ENCODE results near the gene SIN3B. TPM values are rescaled to one million over a fixed set of nuclear protein-coding genes. Genes with fewer than 3 reads are reported as not detected.

SIN3B gene
- total and polyA plus RNA-seq, 9 of the 15 experiments (the other 6 are each of a cell fraction or from before 2014, with no cell fraction given) = 0.51 to 34.2 (median 14.3) TPM

DNA sequence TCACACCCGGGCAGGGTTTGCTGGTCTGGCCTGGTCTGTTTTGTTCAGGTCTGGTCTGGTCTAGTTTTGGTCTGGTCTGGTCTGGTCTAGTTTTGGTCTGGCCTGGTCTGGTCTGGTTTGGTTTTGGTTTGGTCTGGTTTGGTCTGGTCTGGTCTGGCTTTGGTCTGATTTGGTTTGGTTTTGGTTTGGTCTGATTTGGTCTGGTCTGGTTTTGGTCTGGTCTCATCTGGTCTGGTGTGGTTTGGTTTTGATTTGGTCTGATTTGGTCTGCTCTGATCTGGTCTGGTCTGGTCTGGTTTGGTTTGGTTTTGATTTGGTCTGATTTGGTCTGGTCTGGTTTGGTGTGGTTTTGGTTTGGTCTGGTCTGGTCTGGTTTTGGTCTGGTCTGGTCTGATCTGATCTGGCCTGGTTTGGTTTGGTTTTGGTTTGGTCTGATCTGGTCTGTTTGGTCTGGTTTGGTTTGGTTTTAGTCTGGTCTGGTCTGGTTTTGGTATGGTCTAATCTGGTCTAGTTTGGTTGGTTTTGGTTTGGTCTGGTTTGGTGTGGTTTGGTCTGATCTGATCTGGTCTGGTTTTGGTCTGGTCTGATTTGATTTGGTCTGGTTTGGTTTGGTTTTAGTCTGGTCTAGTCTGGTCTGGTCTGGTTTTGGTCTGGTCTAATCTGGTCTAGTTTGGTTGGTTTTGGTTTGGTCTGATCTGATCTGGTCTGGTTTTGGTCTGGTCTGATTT lies 45.2 kb downstream of the SIN3B start (continued):
- TF ChIP-seq, protein P1, sequence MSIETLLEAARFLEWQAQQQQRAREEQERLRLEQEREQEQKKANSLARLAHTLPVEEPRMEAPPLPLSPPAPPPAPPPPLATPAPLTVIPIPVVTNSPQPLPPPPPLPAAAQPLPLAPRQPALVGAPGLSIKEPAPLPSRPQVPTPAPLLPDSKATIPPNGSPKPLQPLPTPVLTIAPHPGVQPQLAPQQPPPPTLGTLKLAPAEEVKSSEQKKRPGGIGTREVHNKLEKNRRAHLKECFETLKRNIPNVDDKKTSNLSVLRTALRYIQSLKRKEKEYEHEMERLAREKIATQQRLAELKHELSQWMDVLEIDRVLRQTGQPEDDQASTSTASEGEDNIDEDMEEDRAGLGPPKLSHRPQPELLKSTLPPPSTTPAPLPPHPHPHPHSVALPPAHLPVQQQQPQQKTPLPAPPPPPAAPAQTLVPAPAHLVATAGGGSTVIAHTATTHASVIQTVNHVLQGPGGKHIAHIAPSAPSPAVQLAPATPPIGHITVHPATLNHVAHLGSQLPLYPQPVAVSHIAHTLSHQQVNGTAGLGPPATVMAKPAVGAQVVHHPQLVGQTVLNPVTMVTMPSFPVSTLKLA (conservative IDR thresholded peaks at IDR 0.05) = no peak
- TF ChIP-seq TCF3 (CRISPR knock-in tag; IDR thresholded peaks at IDR 0.05) = no peak
- TF ChIP-seq ZNF217 (CRISPR knock-in tag; IDR thresholded peaks at IDR 0.05) = no peak
- no peak for TF ChIP-seq SREBF1 (IDR thresholded peaks at IDR 0.05; ENCODE audit: borderline replicate concordance, low read depth, low read length)
- TF ChIP-seq, protein P2, sequence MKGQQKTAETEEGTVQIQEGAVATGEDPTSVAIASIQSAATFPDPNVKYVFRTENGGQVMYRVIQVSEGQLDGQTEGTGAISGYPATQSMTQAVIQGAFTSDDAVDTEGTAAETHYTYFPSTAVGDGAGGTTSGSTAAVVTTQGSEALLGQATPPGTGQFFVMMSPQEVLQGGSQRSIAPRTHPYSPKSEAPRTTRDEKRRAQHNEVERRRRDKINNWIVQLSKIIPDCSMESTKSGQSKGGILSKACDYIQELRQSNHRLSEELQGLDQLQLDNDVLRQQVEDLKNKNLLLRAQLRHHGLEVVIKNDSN (CRISPR knock-in tag; IDR thresholded peaks at IDR 0.05) = no peak
- TF ChIP-seq MCM3 (IDR thresholded peaks at IDR 0.05) = no peak
- no peak for TF ChIP-seq ZFX (CRISPR knock-in tag; IDR thresholded peaks at IDR 0.05)
- TF ChIP-seq POU5F1 (IDR thresholded peaks at IDR 0.05; ENCODE audit: borderline replicate concordance, low read depth, low read length, partially characterized antibody) = no peak
- TF ChIP-seq MAFF (IDR thresholded peaks at IDR 0.05; ENCODE audit: low read length) = no peak
- no peak for TF ChIP-seq DACH1 (IDR thresholded peaks at IDR 0.05; ENCODE audit: partially characterized antibody)
- TF ChIP-seq CREBBP (IDR thresholded peaks at IDR 0.05; ENCODE audit: low read depth, low read length) = no peak
- TF ChIP-seq, protein P3, sequence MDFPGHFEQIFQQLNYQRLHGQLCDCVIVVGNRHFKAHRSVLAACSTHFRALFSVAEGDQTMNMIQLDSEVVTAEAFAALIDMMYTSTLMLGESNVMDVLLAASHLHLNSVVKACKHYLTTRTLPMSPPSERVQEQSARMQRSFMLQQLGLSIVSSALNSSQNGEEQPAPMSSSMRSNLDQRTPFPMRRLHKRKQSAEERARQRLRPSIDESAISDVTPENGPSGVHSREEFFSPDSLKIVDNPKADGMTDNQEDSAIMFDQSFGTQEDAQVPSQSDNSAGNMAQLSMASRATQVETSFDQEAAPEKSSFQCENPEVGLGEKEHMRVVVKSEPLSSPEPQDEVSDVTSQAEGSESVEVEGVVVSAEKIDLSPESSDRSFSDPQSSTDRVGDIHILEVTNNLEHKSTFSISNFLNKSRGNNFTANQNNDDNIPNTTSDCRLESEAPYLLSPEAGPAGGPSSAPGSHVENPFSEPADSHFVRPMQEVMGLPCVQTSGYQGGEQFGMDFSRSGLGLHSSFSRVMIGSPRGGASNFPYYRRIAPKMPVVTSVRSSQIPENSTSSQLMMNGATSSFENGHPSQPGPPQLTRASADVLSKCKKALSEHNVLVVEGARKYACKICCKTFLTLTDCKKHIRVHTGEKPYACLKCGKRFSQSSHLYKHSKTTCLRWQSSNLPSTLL (IDR thresholded peaks at IDR 0.05) = no peak
- TF ChIP-seq ZKSCAN3 (CRISPR knock-in tag; IDR thresholded peaks at IDR 0.05) = no peak
- TF ChIP-seq, protein P4, sequence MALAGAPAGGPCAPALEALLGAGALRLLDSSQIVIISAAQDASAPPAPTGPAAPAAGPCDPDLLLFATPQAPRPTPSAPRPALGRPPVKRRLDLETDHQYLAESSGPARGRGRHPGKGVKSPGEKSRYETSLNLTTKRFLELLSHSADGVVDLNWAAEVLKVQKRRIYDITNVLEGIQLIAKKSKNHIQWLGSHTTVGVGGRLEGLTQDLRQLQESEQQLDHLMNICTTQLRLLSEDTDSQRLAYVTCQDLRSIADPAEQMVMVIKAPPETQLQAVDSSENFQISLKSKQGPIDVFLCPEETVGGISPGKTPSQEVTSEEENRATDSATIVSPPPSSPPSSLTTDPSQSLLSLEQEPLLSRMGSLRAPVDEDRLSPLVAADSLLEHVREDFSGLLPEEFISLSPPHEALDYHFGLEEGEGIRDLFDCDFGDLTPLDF (CRISPR knock-in tag; IDR thresholded peaks at IDR 0.05) = no peak
- TF ChIP-seq, protein P5, sequence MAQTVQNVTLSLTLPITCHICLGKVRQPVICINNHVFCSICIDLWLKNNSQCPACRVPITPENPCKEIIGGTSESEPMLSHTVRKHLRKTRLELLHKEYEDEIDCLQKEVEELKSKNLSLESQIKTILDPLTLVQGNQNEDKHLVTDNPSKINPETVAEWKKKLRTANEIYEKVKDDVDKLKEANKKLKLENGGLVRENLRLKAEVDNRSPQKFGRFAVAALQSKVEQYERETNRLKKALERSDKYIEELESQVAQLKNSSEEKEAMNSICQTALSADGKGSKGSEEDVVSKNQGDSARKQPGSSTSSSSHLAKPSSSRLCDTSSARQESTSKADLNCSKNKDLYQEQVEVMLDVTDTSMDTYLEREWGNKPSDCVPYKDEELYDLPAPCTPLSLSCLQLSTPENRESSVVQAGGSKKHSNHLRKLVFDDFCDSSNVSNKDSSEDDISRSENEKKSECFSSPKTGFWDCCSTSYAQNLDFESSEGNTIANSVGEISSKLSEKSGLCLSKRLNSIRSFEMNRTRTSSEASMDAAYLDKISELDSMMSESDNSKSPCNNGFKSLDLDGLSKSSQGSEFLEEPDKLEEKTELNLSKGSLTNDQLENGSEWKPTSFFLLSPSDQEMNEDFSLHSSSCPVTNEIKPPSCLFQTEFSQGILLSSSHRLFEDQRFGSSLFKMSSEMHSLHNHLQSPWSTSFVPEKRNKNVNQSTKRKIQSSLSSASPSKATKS (CRISPR knock-in tag; IDR thresholded peaks at IDR 0.05) = no peak
- no peak for TF ChIP-seq COPS2 (conservative IDR thresholded peaks at IDR 0.05)
- no peak for TF ChIP-seq CHD2 (IDR thresholded peaks at IDR 0.05; ENCODE audit: low read depth, low read length)
- no peak for TF ChIP-seq BRF1 (IDR thresholded peaks at IDR 0.05; ENCODE audit: borderline replicate concordance, extremely low read depth, insufficient read length)
- no peak for TF ChIP-seq SIN3A (IDR thresholded peaks at IDR 0.05; ENCODE audit: borderline replicate concordance in 2 of 2, control insufficient read depth in 1 of 2, low read depth in 2 of 2, low read length in 2 of 2)
- TF ChIP-seq SLC30A9 (CRISPR knock-in tag; IDR thresholded peaks at IDR 0.05) = no peak
- TF ChIP-seq BACH1 (tag; IDR thresholded peaks at IDR 0.05) = no peak
- no peak for TF ChIP-seq KLF10 (CRISPR knock-in tag; IDR thresholded peaks at IDR 0.05)
